Measurements from ENCODE around the gene GALNT17. TPM values are rescaled to one million over a fixed set of nuclear protein-coding genes. Genes with fewer than 3 reads are reported as not detected.

Gene GALNT17
- total RNA-seq, 2 experiments from 2014 or later, result not detected

GRCh38 chr7:71186535-71187057, 54.7 kb downstream of the GALNT17 start:
- no peaks in the 10 kb centered on the region for H3K4me1 Mint-ChIP-seq (ENCODE audit: low read depth)

GRCh38 chr7:71191771-71192170, 59.8 kb downstream of the GALNT17 start:
- no peaks in the 10 kb centered on the region for H3K4me1 ChIP-seq (ENCODE audit: insufficient read depth, low read length)
- DNase-seq (no peak), ATAC-seq (ENCODE audit: poor library complexity) (no peak)
- peaks cover 0 to 8% of the 10 kb centered on the region in 2 experiments for H3K9me3 ChIP-seq (ENCODE audit: control insufficient read depth in 1 of 2, insufficient read depth in 1 of 2, low read length in 2 of 2)
- Mint-ChIP-seq H3K27me3 (no peaks in the 10 kb centered on the region), H3K4me3 (no peak overlapping the region), H3K27ac (no peak overlapping the region), H3K9me3 (peaks cover 5% of the 10 kb centered on the region), H3K36me3 (ENCODE audit: low read depth) (no peaks in the 10 kb centered on the region), H3K4me1 (ENCODE audit: low read depth) (no peaks in the 10 kb centered on the region)
- no peak overlapping the region for H3K4me3 ChIP-seq (ENCODE audit: low read length)
- no peaks in the 10 kb centered on the region for H3K27me3 ChIP-seq (ENCODE audit: control insufficient read depth in 1 of 2, insufficient read depth in 2 of 2, low read length in 2 of 2)
- CTCF ChIA-PET, result no interaction called here
- TF ChIP-seq, protein P1, sequence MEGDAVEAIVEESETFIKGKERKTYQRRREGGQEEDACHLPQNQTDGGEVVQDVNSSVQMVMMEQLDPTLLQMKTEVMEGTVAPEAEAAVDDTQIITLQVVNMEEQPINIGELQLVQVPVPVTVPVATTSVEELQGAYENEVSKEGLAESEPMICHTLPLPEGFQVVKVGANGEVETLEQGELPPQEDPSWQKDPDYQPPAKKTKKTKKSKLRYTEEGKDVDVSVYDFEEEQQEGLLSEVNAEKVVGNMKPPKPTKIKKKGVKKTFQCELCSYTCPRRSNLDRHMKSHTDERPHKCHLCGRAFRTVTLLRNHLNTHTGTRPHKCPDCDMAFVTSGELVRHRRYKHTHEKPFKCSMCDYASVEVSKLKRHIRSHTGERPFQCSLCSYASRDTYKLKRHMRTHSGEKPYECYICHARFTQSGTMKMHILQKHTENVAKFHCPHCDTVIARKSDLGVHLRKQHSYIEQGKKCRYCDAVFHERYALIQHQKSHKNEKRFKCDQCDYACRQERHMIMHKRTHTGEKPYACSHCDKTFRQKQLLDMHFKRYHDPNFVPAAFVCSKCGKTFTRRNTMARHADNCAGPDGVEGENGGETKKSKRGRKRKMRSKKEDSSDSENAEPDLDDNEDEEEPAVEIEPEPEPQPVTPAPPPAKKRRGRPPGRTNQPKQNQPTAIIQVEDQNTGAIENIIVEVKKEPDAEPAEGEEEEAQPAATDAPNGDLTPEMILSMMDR (IDR thresholded peaks at IDR 0.05), result no peak
- H3K36me3 ChIP-seq (ENCODE audit: insufficient read depth, low read length), result no peaks in the 10 kb centered on the region
- POLR2A ChIA-PET, result no interaction called here
- intact Hi-C loops (cut with DNase I, micrococcal nuclease), result no loop called here
- H3K27ac ChIP-seq (ENCODE audit: low read depth in 1 of 2, low read length in 2 of 2), result no peak overlapping the region

More at GRCh38 chr7:71186535-71187057, 54.7 kb downstream of the GALNT17 start:
- Histone ChIP-seq H3K4me3 (ENCODE audit: low read length) (no peak overlapping the region), H3K4me1 (ENCODE audit: insufficient read depth, low read length) (no peaks in the 10 kb centered on the region), H3K9me3 (ENCODE audit: control insufficient read depth in 1 of 2, insufficient read depth in 1 of 2, low read length in 2 of 2) (peaks cover 0 to 20% of the 10 kb centered on the region in 2 experiments), H3K27me3 (ENCODE audit: control insufficient read depth in 1 of 2, insufficient read depth in 2 of 2, low read length in 2 of 2) (no peaks in the 10 kb centered on the region), H3K36me3 (ENCODE audit: insufficient read depth, low read length) (no peaks in the 10 kb centered on the region), H3K27ac (ENCODE audit: low read depth in 1 of 2, low read length in 2 of 2) (no peak overlapping the region)
- Mint-ChIP-seq H3K27ac (no peak overlapping the region), H3K27me3 (no peaks in the 10 kb centered on the region), H3K9me3 (peaks cover 8% of the 10 kb centered on the region), H3K36me3 (ENCODE audit: low read depth) (no peaks in the 10 kb centered on the region), H3K4me3 (no peak overlapping the region)
- DNase-seq (no peak), ATAC-seq (ENCODE audit: poor library complexity) (no peak)
- TF ChIP-seq, protein P1 (IDR thresholded peaks at IDR 0.05), result no peak
- intact Hi-C loops (cut with DNase I, micrococcal nuclease), result no loop called here
- ChIA-PET CTCF (no interaction called here), POLR2A (no interaction called here)

GRCh38 chr7:71193099-71193810, 61.3 kb downstream of the GALNT17 start:
- intact Hi-C loops (cut with DNase I, micrococcal nuclease), result no loop called here
- Mint-ChIP-seq H3K27me3 (no peaks in the 10 kb centered on the region), H3K4me3 (no peak overlapping the region), H3K9me3 (peaks cover 5% of the 10 kb centered on the region), H3K36me3 (ENCODE audit: low read depth) (no peaks in the 10 kb centered on the region), H3K4me1 (ENCODE audit: low read depth) (no peaks in the 10 kb centered on the region), H3K27ac (no peak overlapping the region)
- Histone ChIP-seq H3K27ac (ENCODE audit: low read depth in 1 of 2, low read length in 2 of 2) (no peak overlapping the region), H3K4me3 (ENCODE audit: low read length) (no peak overlapping the region), H3K9me3 (ENCODE audit: control insufficient read depth in 1 of 2, insufficient read depth in 1 of 2, low read length in 2 of 2) (peaks cover 0 to 13% of the 10 kb centered on the region in 2 experiments), H3K4me1 (ENCODE audit: insufficient read depth, low read length) (no peaks in the 10 kb centered on the region), H3K36me3 (ENCODE audit: insufficient read depth, low read length) (no peaks in the 10 kb centered on the region), H3K27me3 (ENCODE audit: control insufficient read depth in 1 of 2, insufficient read depth in 2 of 2, low read length in 2 of 2) (no peaks in the 10 kb centered on the region)
- DNase-seq (no peak), ATAC-seq (ENCODE audit: poor library complexity) (no peak)
- CTCF ChIA-PET, result no interaction called here
- TF ChIP-seq, protein P1 (IDR thresholded peaks at IDR 0.05), result no peak
- POLR2A ChIA-PET, result no interaction called here
